Activated naive CD4-positive, alpha-beta T cell treated with anti-CD3 and anti-CD28 coated beads, Interleukin-2, amount 50 U/mL, for 72 hours (primary cell): ENCODE measurements around the gene ZCRB1. TPM values are rescaled to one million over a fixed set of nuclear protein-coding genes. Genes with fewer than 3 reads are reported as not detected.

Experiments used
- ATAC-seq, 2 donors: fragments of 150-1000 bp; cut with Tn5 transposase; 2 replicates each; pipeline ENCODE4 v1.10.0; 2021; ENCODE audit warnings: mild to moderate bottlenecking in 2 of 2, moderate library complexity in 2 of 2
- DNase-seq, 2 donors: peaks; one replicate each; pipeline ENCODE4 v3.0.0; 2021 to 2022; ENCODE audit warnings: low spot score in 2 of 2
- H3K27ac Mint-ChIP-seq, 2 donors: one replicate each; pipeline ENCODE4 v1.8.0; 2022; ENCODE audit warnings: mild to moderate bottlenecking in 2 of 2, mixed read lengths in 2 of 2
- H3K36me3 Mint-ChIP-seq, 2 donors: one replicate each; pipeline ENCODE4 v1.8.0; 2022; ENCODE audit warnings: mixed read lengths in 2 of 2
- H3K9me3 Mint-ChIP-seq, 2 donors: one replicate each; pipeline ENCODE4 v1.8.0; 2022; ENCODE audit warnings: mixed read lengths in 2 of 2
- total RNA-seq, 2 donors: library from RNA; stranded (reverse); gene quantifications; one replicate each; pipeline ENCODE4 v1.2.3, GENCODE V29; 2022

ZCRB1 gene
- total RNA-seq, 2 donors from 2014 or later = 66.1 to 99.4 TPM

- H3K9me3 Mint-ChIP-seq = no peaks in the 10 kb centered on the region
These were observed 59.2 kb downstream of the ZCRB1 start for GRCh38 chr12:42266579-42267230.

GRCh38 chr12:42262271-42262670 lies 63.6 kb downstream of the ZCRB1 start:
- Mint-ChIP-seq H3K27ac (no peak overlapping the region), H3K36me3 (no peaks in the 10 kb centered on the region), H3K9me3 (peaks cover 0 to 1% of the 10 kb centered on the region in 2 donors)
- no peak for DNase-seq
- ATAC-seq = no peak

More at GRCh38 chr12:42266579-42267230, 59.2 kb downstream of the ZCRB1 start:
- no peak overlapping the region for H3K27ac Mint-ChIP-seq
- no peak for ATAC-seq
- no peak for DNase-seq
- H3K36me3 Mint-ChIP-seq = no peaks in the 10 kb centered on the region

Other genes starting within 250 kb of the ZCRB1 start
- gene GXYLT1, start 181.2 kb downstream of the ZCRB1 start, total RNA-seq = 1 to 10 TPM; 7.0 to 8.8 TPM
- gene YAF2, start 87.8 kb downstream of the ZCRB1 start, total RNA-seq = 10 to 100 TPM; 28.2 to 53.6 TPM
- 10 to 100 TPM; 62.8 to 91.0 TPM for gene PPHLN1, start 73 bp upstream of the ZCRB1 start, total RNA-seq